KOPT-K1 (cell line): Measurements from ENCODE around the gene TRAFD1.
"Not testable (repeated sequence)": the region's sequence is repeated elsewhere in the genome, so short reads cannot be mapped to it uniquely, and the experiment has no call there.

Experiments
- H3K27ac ChIP-seq: fragments of 200-600 bp; sonication (generic); 2 replicates; pipeline ENCODE4 v1.5.1; 2016; ENCODE audit warnings: antibody characterized with exemption, mild to moderate bottlenecking, low read depth, low read length; ENCODE audit not compliant: poor library complexity, severe bottlenecking
- H3K36me3 ChIP-seq: fragments of 200-600 bp; sonication (generic); 2 replicates; pipeline ENCODE4 v1.5.1; 2017; ENCODE audit warnings: antibody characterized with exemption, mild to moderate bottlenecking, low read length, moderate library complexity; ENCODE audit not compliant: insufficient read depth
- H3K9me3 ChIP-seq: fragments of 200-600 bp; sonication (generic); 2 replicates; pipeline ENCODE4 v1.5.1; 2017; ENCODE audit warnings: antibody characterized with exemption, low read length, mild to moderate bottlenecking; ENCODE audit not compliant: insufficient read depth, poor library complexity, severe bottlenecking

TRAFD1 gene

DNA sequence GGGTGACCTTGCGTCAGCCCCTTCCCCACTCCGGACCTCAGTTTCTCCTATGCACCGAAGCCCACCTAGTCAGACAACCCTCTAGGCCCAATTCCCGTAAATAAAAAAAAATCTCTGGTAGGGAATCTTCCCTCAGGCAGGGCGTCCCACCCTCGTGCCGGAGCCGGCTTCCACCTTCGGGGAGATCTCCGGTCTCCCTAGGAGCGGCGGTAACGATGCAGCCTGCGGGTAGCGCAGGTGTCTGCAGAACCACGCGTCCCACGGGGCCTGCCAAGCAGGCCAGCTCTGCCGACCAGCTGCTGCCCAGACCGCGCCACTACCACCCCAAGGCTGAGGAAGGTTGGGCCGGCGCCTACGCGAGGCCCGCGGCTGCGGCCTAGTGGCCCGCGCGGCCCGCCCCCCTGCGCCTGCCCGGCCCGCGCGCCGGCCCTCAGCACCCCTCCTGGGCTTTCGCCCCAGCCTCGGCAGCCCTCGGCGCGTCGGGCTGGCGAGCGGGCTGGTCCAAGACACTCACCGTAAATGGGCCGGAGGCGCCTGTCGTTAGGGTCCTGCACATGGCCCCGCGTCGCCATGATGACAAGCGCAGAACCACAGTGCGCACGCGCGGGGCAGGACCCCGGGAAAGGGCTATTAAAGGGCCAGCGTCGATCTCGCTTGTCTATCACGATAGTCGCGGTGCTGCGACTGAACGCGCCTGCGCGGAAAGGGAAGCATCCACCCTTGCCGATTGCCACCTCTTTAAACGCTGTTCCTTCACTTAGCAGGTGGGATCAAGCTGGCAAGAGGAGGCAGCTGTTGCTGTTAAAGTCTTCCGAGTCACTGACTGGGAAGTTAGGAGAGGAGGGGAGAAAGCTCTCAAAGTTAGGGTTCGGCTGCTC, 16.9 kb upstream of the TRAFD1 start, which contains the start of gene NAA25:
NAA25 (minus strand) TSS at position 582 of the 878 bp plus-strand sequence; CDS start at position 572, 10 bp downstream.
- Histone ChIP-seq H3K27ac (peak within 1 kb of the TSS; percentile 94), H3K36me3 (peaks cover 29% of the 10 kb centered on the region), H3K9me3 (no peaks in the 10 kb centered on the region)

DNA sequence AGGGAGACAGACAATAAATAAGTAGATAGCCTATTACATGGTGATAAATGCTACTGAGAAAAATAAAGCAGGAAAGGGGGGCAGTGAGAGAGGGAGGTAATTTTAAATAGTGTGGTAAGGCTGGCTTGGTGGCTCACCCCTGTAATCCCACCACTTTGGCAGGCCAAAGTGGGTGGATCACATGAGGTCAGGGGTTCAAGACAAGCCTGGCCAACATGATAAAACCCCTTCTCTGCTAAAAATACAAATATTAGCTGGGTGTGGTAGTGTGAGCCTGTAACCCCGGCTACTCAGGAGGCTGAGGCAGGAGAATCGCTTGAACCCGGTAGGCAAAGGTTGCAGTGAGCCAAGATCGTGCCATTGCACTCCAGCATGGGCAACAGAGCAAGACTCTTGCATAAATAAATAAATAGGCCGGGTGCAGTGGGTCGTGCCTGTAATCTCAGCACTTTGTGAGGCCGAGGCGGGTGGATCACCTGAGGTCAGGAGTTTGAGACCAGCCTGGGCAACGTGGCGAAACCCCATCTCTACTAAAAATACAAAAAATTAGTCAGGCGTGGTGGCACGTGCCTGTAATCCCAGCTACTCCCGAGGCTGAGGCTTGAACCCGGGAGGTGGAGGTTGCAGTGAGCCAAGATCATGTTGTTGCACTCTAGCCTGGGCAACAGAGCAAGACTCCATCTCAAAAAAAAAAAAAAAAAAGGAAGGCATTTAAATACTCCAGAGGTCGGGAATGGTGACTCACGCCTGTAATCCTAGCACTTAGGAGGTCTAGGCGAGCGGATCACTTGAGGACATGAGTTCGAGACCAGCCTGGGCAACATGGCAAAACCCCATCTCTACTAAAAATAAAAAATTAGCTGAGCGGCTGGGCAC, 14.3 kb upstream of the TRAFD1 start:
- not testable (repeated sequence) for H3K27ac ChIP-seq

DNA sequence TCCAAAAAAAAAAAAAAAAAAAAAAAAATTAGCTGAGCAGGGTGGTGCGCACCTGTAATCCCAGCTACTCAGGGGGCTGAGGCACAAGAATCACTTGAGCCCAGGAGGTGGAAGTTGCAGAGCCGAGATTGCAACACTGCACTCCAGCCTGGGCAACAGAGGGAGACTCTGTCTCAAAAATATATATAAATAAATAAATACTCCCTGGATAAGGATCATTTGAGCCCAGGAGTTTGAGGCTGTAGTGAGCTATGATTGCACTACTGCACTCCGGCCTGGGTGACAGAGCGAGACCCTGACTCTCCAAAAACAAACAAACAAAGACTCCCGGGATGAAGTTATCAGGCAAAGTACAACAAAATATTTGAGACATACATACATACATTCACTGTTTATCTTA, 13.4 kb upstream of the TRAFD1 start:
- H3K9me3 ChIP-seq, result no peaks in the 10 kb centered on the region
- H3K27ac ChIP-seq, result no peak overlapping the region
- H3K36me3 ChIP-seq, result no peaks in the 10 kb centered on the region

More for the DNA sequence above, 14.3 kb upstream of the TRAFD1 start:
- H3K36me3 ChIP-seq, H3K9me3 ChIP-seq: not testable (repeated sequence)

DNA sequence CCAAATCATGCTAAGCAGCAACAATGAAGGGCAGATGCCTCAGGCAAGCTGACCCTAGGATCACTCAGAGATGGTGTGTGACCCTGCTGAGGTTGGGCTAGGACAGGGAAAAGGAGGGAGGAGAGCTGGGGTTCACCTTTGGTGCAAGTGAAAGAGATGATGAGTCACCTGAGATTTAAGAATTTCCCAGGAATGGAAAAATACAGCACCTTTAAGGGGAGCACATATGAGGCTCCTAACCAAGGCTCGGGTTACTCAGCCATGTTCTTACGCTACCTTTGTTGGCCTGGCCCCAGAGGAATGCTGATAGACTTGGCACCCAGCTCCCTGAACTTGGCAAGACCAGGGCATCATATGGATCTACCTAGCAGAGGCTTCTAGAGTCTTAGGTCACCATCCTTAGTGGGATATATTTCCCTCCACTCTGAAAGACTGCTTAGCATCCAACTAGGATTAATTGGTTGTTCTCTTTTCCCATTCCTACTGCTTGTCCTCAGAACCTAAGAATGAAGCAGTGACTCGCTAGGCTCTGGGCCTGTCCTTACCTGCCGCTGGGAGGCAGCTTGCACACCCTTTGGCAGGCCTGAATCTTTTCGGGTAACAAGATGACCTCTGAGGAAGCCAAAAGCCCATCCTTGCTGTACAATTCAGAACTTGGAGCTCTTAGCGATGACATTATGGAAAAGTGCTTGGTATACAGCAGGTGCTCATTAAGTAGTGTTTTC, 12.8 kb upstream of the TRAFD1 start:
- no peak overlapping the region for H3K27ac ChIP-seq
- no peaks in the 10 kb centered on the region for H3K36me3 ChIP-seq
- no peaks in the 10 kb centered on the region for H3K9me3 ChIP-seq

DNA sequence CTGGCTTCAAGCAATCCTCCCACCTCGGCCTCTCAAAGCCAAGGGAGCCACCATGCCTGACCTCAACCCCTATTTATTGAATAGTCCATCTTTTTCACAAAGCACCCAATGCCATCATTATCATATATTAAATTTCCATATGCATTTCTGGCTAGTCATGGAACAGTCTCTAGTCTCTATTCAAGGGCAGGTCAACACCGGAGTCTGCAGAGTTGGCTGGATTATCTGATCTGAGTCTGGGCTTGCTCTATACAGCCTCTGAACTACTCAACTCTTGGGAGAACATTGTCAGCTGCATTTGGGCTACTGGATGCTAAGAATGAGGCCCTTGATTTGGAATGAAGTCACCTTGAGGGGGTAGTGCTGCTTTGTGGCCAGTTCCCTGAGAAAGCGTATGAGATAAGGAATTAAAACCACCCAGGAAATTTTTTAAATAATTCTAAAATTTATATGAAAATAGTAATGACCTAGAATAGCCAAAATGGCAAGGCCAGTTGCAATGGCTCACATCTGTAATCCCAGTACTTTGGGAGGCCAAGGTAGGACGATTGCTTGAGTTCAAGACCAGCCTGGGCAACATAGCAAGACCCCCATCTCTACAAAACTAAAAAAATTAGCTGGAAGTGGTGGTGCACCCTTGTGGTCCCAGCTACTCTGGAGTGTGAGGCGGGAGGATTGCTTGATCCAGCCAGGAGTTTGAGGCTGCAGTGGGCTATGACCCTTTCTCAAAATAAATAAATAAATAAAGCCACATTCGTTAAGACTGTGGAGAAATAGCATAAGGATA, 9.9 kb upstream of the TRAFD1 start:
- Histone ChIP-seq H3K27ac (no peak overlapping the region), H3K9me3 (no peaks in the 10 kb centered on the region), H3K36me3 (no peaks in the 10 kb centered on the region)

DNA sequence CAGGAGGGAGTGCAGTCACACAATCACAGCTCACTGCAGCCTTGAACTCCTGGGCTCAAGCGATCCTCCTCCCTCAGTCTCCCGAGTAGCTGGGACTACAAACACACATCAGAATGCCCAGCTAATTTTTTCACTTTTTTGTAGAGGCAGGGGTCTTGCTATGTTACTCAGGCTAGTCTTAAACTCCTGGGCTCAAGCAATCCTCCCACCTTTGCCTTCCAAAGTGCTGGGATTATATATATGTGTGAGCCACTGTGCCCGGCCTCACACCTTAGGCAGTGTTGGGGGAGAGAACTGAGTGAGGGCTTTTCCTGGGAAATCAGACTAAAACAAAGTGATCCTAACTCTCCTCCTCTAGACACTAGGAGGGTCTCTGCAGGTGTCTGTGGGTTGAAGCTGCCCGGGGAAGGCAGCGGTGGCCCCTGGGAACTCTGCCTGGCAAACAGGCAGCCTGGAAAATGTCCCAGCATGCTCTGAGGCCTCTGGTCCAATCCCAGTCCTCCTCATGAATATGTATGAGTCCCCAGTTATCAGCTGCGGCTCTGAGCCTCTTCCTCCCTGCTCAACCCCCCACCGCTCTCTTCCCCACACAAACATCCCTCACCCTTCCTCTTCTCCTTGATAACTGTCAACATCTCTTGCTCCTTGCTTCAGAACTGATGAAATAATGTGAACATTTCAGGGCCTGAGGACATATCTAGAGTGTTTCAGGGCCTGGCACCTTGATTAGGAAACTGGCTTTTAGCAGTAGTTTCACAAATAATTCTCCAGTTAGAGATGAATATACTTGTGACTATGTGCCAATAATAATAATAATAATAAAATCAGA, 8.9 kb upstream of the TRAFD1 start:
- Histone ChIP-seq H3K27ac (peak overlapping the region; percentile 59), H3K9me3 (no peaks in the 10 kb centered on the region), H3K36me3 (no peaks in the 10 kb centered on the region)

DNA sequence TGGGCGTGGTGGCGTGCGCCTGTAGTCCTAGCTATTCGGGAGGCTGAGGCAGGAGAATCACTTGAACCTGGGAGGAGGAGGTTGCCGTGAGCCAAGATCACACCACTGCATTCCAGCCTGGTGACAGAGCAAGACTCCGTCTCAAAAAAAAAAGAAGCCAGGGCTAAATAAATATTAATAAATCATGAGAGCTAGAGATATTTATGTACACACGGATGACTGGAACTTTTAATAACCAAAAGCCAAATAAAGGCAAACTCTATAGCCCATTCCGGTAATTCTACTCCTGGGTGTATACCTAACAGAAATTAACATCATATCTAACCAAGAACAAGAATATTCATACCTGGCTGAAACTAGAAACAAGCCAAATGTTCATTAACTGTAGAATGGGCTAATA, 7.7 kb upstream of the TRAFD1 start:
- Histone ChIP-seq H3K36me3 (no peaks in the 10 kb centered on the region), H3K9me3 (no peaks in the 10 kb centered on the region), H3K27ac (no peak overlapping the region)

DNA sequence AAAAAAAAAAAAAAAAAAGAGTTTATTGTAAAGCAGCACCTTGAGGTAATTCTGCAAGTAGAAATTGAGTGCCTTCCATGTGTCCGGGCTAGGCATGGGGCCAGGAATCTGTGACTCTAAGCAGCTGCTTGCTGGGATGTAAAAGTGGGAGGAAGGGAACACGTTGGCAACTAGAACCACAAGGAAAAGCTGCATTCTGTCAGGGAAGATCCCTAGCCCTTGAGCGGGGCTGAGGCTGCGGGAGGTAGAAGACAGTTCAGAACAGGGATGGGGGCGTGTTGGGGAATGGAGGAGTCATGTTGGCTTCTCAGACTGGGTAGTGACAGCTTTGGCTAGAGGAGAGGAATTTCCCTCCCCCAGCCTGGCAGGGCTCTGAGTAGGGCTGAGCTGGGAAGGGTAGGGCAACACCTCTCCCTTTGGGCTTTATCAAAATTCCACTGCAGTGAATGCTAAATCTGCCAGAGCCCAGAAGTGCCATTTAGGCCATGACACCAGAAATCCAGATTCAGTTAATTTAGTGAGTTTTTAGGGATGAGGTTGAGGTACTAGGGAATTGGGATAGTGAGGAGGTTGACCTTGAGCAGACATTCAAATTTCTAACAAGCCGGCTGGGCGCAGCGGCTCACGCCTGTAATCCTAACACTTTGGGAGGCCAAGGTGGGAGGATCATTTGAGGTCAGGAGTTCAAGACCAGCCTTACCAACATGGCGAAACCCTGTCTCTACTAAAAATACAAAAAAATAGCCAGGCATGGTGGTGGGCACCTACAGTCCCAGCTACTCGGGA, 3.4 kb upstream of the TRAFD1 start:
- Histone ChIP-seq H3K9me3 (no peaks in the 10 kb centered on the region), H3K27ac (no peak overlapping the region), H3K36me3 (no peaks in the 10 kb centered on the region)

DNA sequence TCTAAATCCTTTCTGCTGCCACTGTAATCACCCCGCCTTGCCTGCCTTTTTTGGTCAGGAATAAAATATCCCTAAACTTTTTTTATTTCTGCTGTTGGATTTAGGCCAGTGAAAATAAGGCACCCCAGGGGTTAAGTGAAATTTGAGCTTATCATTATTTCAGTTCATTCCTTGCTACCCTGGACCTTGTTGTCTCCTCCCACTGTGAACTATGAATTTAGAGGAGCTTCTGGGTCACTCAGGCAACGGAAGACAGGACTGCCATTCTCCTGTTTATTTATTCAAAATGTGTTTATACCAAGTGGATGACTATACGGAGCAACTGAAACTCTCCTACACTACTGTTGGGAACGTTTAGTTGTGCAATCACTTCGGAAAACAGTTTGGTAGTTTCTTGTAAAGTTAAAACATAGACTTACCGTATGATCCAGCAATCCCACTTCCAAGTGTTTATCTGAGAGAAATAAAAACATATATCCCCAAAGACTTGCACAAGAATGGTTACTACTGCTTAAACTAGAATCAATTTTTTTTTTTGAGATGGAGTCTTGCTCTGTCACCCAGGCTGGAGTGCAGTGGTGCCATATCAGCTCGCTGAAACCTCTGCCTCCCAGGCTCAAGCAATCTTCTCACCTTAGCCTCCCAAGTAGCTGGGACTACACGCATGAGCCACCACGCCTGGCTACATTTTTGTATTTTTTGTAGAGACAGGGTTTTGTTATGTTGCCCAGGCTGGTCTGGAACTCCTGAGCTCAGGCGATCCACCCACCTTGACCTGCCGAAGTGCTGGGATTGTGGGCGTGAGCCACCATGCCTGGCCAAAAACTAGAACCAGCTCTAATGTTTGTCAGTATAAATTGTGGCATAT, 2.3 kb upstream of the TRAFD1 start:
- H3K27ac ChIP-seq, result no peak overlapping the region
- no peaks in the 10 kb centered on the region for H3K9me3 ChIP-seq
- H3K36me3 ChIP-seq, result no peaks in the 10 kb centered on the region

DNA sequence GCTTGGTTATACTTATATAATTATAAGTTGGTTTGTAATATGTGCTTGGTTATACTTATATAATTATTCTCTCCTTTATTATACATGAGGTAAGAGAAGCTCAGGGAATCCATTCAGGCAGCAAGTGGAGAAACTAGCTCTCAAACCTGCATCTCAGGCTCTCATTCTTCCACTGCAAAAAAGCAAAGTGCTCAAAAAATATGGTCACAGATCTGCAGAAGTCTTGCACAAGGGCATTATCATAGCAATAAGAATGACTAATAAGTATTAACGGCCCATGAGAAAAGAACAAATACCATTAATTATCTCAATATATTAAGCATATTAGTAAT, 476 bp upstream of the TRAFD1 start:
- H3K9me3 ChIP-seq, result no peaks in the 10 kb centered on the region
- no peak overlapping the region for H3K27ac ChIP-seq
- H3K36me3 ChIP-seq, result no peaks in the 10 kb centered on the region

DNA sequence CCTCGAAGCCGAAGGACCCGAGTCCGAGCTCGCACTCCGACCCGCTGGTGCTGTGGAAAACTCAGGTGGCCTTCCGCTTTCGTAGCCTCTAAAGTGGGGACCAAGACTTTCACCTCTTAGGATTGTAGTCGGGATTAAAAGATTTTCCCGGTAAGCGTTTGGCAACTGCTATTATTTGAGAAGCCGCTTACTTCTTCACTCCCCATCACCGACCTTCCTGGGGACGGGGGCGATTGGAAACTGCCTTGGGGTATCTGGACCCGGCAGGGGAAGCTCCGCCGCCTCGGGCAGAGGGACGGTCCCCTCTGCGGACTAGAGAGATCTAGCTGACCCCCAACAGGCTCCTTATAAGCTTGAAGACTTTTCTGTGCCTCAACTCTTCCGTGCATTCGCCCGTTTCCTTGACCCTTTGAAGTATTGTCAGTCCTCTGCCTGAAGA, 659 bp downstream of the TRAFD1 start:
- peaks cover under 1% of the 10 kb centered on the region; the same call in 1 of the 2 replicates for H3K36me3 ChIP-seq
- peak overlapping the region; percentile 81 for H3K27ac ChIP-seq

DNA sequence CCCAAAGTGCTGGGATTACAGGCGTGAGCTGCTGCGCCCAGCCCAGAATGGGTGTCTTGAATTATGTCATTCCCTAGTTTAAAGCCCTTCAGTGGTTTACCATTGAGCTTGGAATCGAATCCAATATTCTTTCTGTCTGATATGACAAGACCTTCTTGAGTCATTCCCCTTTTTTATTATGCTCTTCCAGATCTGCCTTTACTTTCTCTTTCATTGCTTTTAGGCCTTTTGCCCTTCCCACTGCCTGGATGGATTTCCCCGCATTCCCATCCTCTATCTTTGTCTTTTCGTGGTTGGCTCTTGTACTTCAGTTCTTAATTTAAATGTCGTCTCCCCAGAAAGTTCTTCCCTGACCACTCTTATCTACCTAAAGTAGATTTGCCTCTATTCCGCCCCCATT, 1.6 kb downstream of the TRAFD1 start:
- Histone ChIP-seq H3K9me3 (no peaks in the 10 kb centered on the region), H3K27ac (no peak overlapping the region), H3K36me3 (peaks cover 9% of the 10 kb centered on the region)

More for the DNA sequence above, 659 bp downstream of the TRAFD1 start:
- no peaks in the 10 kb centered on the region for H3K9me3 ChIP-seq
